ENCODE data around the gene C1orf87.

Gene C1orf87

GRCh38 chr1:60063561-60063960, 10.0 kb downstream of the C1orf87 start:
- TF ChIP-seq EZH2phosphoT487 (conservative IDR thresholded peaks at IDR 0.05; ENCODE audit: low read length), result no peak
- TF ChIP-seq CTCF (IDR thresholded peaks at IDR 0.05; ENCODE audit: insufficient read depth, low read length, poor library complexity, severe bottlenecking), result no peak
- no peaks in the 10 kb centered on the region for H3K79me2 ChIP-seq (ENCODE audit: insufficient read depth, low read length)
- no peak overlapping the region for H3K4me2 ChIP-seq (ENCODE audit: low read depth, low read length, poor library complexity, severe bottlenecking)
- no peaks in the 10 kb centered on the region for H3K9me3 ChIP-seq (ENCODE audit: insufficient read depth, low read length)
- no peaks in the 10 kb centered on the region for H3F3A ChIP-seq (ENCODE audit: insufficient read depth)
- no peak overlapping the region for H2AFZ ChIP-seq (ENCODE audit: low read depth, low read length, severe bottlenecking)
- no peak overlapping the region for H3K4me3 ChIP-seq (ENCODE audit: insufficient read depth, low read length, poor library complexity, severe bottlenecking)
- H3K27me3 ChIP-seq (ENCODE audit: low read length), result no peaks in the 10 kb centered on the region
- H3K36me3 ChIP-seq (ENCODE audit: low read length), result no peaks in the 10 kb centered on the region
- H3K27ac ChIP-seq (ENCODE audit: low read depth, low read length), result no peak overlapping the region
- H4K20me1 ChIP-seq (ENCODE audit: low read depth, low read length), result no peaks in the 10 kb centered on the region
- no peak overlapping the region for H3K9ac ChIP-seq (ENCODE audit: low read length)
- no peaks in the 10 kb centered on the region for H3K9me2 ChIP-seq (replicated peaks; ENCODE audit: insufficient read depth, low read length)

- no peak overlapping the region for H3K27ac ChIP-seq (ENCODE audit: low read depth, low read length)
- H3K4me2 ChIP-seq (ENCODE audit: low read depth, low read length, poor library complexity, severe bottlenecking), result no peak overlapping the region
- no peaks in the 10 kb centered on the region for H4K20me1 ChIP-seq (ENCODE audit: low read depth, low read length)
- no peak overlapping the region for H2AFZ ChIP-seq (ENCODE audit: low read depth, low read length, severe bottlenecking)
- H3K36me3 ChIP-seq (ENCODE audit: low read length), result no peaks in the 10 kb centered on the region
- TF ChIP-seq CTCF (IDR thresholded peaks at IDR 0.05; ENCODE audit: insufficient read depth, low read length, poor library complexity, severe bottlenecking) (no peak), EZH2phosphoT487 (conservative IDR thresholded peaks at IDR 0.05; ENCODE audit: low read length) (no peak)
- H3K79me2 ChIP-seq (ENCODE audit: insufficient read depth, low read length), result no peaks in the 10 kb centered on the region
- H3K4me3 ChIP-seq (ENCODE audit: insufficient read depth, low read length, poor library complexity, severe bottlenecking), result no peak overlapping the region
- H3K27me3 ChIP-seq (ENCODE audit: low read length), result no peaks in the 10 kb centered on the region
- no peaks in the 10 kb centered on the region for H3K9me3 ChIP-seq (ENCODE audit: insufficient read depth, low read length)
- H3K9ac ChIP-seq (ENCODE audit: low read length), result no peak overlapping the region
- no peaks in the 10 kb centered on the region for H3F3A ChIP-seq (ENCODE audit: insufficient read depth)
- H3K9me2 ChIP-seq (replicated peaks; ENCODE audit: insufficient read depth, low read length), result no peaks in the 10 kb centered on the region
Measured at GRCh38 chr1:60059468-60059867, 14.1 kb downstream of the C1orf87 start.

- no peak for TF ChIP-seq CTCF (IDR thresholded peaks at IDR 0.05; ENCODE audit: insufficient read depth, low read length, poor library complexity, severe bottlenecking)
- no peak for TF ChIP-seq EZH2phosphoT487 (conservative IDR thresholded peaks at IDR 0.05; ENCODE audit: low read length)
- H3K36me3 ChIP-seq (ENCODE audit: low read length), result no peaks in the 10 kb centered on the region
- no peak overlapping the region for H3K9ac ChIP-seq (ENCODE audit: low read length)
- no peak overlapping the region for H3K27ac ChIP-seq (ENCODE audit: low read depth, low read length)
- no peaks in the 10 kb centered on the region for H3K79me2 ChIP-seq (ENCODE audit: insufficient read depth, low read length)
- no peak overlapping the region for H3K4me2 ChIP-seq (ENCODE audit: low read depth, low read length, poor library complexity, severe bottlenecking)
- no peak overlapping the region for H3K4me3 ChIP-seq (ENCODE audit: insufficient read depth, low read length, poor library complexity, severe bottlenecking)
- H3F3A ChIP-seq (ENCODE audit: insufficient read depth), result no peaks in the 10 kb centered on the region
- H3K9me3 ChIP-seq (ENCODE audit: insufficient read depth, low read length), result no peaks in the 10 kb centered on the region
- H4K20me1 ChIP-seq (ENCODE audit: low read depth, low read length), result no peaks in the 10 kb centered on the region
- no peaks in the 10 kb centered on the region for H3K27me3 ChIP-seq (ENCODE audit: low read length)
- H3K9me2 ChIP-seq (replicated peaks; ENCODE audit: insufficient read depth, low read length), result no peaks in the 10 kb centered on the region
- H2AFZ ChIP-seq (ENCODE audit: low read depth, low read length, severe bottlenecking), result no peak overlapping the region
Measured at GRCh38 chr1:60055336-60055735, 18.2 kb downstream of the C1orf87 start.

Data from SU-DHL-6 (cell line).